ENCODE measurements around the gene ARMC6. TPM values are rescaled to one million over a fixed set of nuclear protein-coding genes. Genes with fewer than 3 reads are reported as not detected.
A peak's percentile ranks its signal among the peaks of the same experiment; 100 is the strongest.

ARMC6 gene
- total and polyA plus RNA-seq, 2 of the 13 experiments (the other 11 are each of a cell fraction or from before 2014, with no cell fraction given), result 16.2 to 36.8 TPM

DNA sequence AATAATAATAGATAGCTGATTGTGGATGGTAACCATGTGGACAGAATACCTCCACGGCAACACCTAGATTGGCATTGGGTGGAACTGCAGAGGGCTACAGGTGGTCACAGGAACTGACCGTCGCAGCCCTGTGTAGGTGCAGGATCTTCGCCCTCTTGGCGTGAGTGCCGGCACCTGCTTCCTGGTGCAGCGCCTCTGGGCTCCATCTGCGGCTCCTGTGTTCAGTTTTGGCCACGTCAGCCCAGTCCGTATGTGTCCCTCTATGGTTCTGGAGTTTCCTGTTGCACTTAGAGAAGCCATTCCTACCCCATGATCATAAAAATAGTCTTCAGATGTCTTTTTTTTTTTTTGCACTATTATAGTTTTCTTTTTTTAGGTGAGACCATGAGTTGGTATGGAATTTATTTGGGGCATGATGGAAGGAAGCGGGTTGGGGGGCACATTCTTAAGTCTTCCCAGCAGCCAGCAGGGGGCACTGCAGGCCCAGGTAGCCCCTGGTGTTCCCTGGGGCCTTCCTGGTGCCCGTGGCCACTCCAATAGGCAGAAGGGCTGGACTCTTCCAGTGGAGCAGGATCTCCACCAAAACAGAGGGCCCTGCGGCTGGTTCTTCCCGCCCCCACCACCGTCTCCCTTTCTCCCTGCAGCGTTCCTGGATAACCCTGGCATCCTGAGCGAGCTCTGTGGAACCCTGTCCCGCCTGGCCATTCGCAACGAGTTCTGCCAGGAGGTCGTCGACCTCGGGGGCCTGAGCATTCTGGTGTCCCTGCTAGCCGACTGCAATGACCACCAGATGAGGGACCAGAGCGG lies 20.3 kb downstream of the ARMC6 start:
- Histone ChIP-seq H3K4me2 (ENCODE audit: low read depth, low read length) (no peak overlapping the region), H3K4me1 (ENCODE audit: insufficient read depth, low read length) (peaks cover 13% of the 10 kb centered on the region), H3K4me3 (replicated peaks in 1 of 3; ENCODE audit: insufficient read depth in 1 of 3, low read depth in 2 of 3, low read length in 3 of 3) (no peak overlapping the region), H3K9ac (ENCODE audit: insufficient read depth, low read depth, low read length) (no peak overlapping the region), H3K27ac (ENCODE audit: extremely low read length, insufficient read depth, low read length) (no peak overlapping the region), H3K79me2 (ENCODE audit: insufficient read depth, low read length) (no peaks in the 10 kb centered on the region), H3K27me3 (ENCODE audit: control insufficient read depth in 1 of 2, insufficient read depth in 2 of 2, low read length in 2 of 2) (no peaks in the 10 kb centered on the region), H4K20me1 (ENCODE audit: insufficient read depth, low read length) (no peaks in the 10 kb centered on the region), H3K9me3 (ENCODE audit: low read length) (no peaks in the 10 kb centered on the region), H2AFZ (ENCODE audit: low read length) (no peak overlapping the region), H3K36me3 (replicated peaks in 1 of 2; ENCODE audit: control insufficient read depth in 1 of 2, insufficient read depth in 2 of 2, low read length in 2 of 2) (peaks cover 30 to 79% of the 10 kb centered on the region in 2 experiments)
- in situ Hi-C loops (cut with HindIII; ENCODE audit: extremely low pct_ligation_motif_present, low pct_unique_long_range_greater_than_20kb) (loop anchor here (5.0 kb wide), 1 partner anchor 84 kb away; the partner anchor contains the start of gene TMEM161A), intact Hi-C loops (cut with micrococcal nuclease; ENCODE audit: unreplicated experiment) (loop anchor here (2.0 kb wide), 1 partner anchor 85 kb away; the partner anchor contains the start of gene TMEM161A)
- ATAC-seq (peak; percentile 77), FAIRE-seq (no peak), DNase-seq (ENCODE audit: low spot score) (peak; percentile 50)
- 90% methylated on average over 21 of the region's 25 CpGs for WGBS (ENCODE audit: low lambda C conversion rate)
- no TSS peak for BruUV-seq (replicated peaks)
- CTCF ChIA-PET (ENCODE audit: low intra/inter-chr PET ratio, low total read pairs), result interaction anchor here (0.9 to 2.7 kb wide), 5 partner anchors 45 to 121 kb away, joined by 4 to 31 read pairs (median 22); partner anchors contain the start of gene TMEM161A
- POLR2A ChIA-PET, result no interaction called here
- TF ChIP-seq CENPBD1 (CRISPR knock-in tag; IDR thresholded peaks at IDR 0.05; ENCODE audit: borderline replicate concordance, low read depth), result no peak
- TF ChIP-seq FLYWCH1 (CRISPR knock-in tag; IDR thresholded peaks at IDR 0.05), result no peak
- TF ChIP-seq SOX13 (IDR thresholded peaks at IDR 0.05), result no peak
- no peak for TF ChIP-seq SOX13 (CRISPR knock-in tag; conservative IDR thresholded peaks at IDR 0.05 in 1 of 2, IDR thresholded peaks at IDR 0.05 in 1 of 2)
- TF ChIP-seq, protein P1, sequence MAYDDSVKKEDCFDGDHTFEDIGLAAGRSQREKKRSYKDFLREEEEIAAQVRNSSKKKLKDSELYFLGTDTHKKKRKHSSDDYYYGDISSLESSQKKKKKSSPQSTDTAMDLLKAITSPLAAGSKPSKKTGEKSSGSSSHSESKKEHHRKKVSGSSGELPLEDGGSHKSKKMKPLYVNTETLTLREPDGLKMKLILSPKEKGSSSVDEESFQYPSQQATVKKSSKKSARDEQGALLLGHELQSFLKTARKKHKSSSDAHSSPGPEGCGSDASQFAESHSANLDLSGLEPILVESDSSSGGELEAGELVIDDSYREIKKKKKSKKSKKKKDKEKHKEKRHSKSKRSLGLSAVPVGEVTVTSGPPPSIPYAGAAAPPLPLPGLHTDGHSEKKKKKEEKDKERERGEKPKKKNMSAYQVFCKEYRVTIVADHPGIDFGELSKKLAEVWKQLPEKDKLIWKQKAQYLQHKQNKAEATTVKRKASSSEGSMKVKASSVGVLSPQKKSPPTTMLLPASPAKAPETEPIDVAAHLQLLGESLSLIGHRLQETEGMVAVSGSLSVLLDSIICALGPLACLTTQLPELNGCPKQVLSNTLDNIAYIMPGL (CRISPR knock-in tag; IDR thresholded peaks at IDR 0.05; ENCODE audit: borderline replicate concordance in 1 of 2, low read depth in 1 of 2), result no peak
- TF ChIP-seq TRIM22 (IDR thresholded peaks at IDR 0.05), result no peak
- no peak for TF ChIP-seq CREB3 (CRISPR knock-in tag; IDR thresholded peaks at IDR 0.05)
- no peak for TF ChIP-seq MLLT10 (CRISPR knock-in tag; IDR thresholded peaks at IDR 0.05)
- no peak for TF ChIP-seq ZNF547 (CRISPR knock-in tag; IDR thresholded peaks at IDR 0.05)
- TF ChIP-seq, protein P2, sequence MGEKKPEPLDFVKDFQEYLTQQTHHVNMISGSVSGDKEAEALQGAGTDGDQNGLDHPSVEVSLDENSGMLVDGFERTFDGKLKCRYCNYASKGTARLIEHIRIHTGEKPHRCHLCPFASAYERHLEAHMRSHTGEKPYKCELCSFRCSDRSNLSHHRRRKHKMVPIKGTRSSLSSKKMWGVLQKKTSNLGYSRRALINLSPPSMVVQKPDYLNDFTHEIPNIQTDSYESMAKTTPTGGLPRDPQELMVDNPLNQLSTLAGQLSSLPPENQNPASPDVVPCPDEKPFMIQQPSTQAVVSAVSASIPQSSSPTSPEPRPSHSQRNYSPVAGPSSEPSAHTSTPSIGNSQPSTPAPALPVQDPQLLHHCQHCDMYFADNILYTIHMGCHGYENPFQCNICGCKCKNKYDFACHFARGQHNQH (CRISPR knock-in tag; IDR thresholded peaks at IDR 0.05), result no peak
- TF ChIP-seq, protein P3, sequence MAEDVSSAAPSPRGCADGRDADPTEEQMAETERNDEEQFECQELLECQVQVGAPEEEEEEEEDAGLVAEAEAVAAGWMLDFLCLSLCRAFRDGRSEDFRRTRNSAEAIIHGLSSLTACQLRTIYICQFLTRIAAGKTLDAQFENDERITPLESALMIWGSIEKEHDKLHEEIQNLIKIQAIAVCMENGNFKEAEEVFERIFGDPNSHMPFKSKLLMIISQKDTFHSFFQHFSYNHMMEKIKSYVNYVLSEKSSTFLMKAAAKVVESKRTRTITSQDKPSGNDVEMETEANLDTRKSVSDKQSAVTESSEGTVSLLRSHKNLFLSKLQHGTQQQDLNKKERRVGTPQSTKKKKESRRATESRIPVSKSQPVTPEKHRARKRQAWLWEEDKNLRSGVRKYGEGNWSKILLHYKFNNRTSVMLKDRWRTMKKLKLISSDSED (CRISPR knock-in tag; IDR thresholded peaks at IDR 0.05), result no peak
- TF ChIP-seq, protein P4, sequence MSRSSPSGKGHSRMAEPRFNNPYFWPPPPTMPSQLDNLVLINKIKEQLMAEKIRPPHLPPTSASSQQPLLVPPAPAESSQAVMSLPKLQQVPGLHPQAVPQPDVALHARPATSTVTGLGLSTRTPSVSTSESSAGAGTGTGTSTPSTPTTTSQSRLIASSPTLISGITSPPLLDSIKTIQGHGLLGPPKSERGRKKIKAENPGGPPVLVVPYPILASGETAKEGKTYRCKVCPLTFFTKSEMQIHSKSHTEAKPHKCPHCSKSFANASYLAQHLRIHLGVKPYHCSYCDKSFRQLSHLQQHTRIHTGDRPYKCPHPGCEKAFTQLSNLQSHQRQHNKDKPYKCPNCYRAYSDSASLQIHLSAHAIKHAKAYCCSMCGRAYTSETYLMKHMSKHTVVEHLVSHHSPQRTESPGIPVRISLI (CRISPR knock-in tag; IDR thresholded peaks at IDR 0.05; ENCODE audit: borderline replicate concordance), result 0 out of 2 replicates have a peak, but pooled peaks have one; percentile 14
- TF ChIP-seq HNRNPH1 (optimal IDR thresholded peaks at IDR 0.05; ENCODE audit: low read depth, low read length), result no peak

All from HepG2 (cell line).